Fibroblast of peridontal ligament (primary cell): Measurements from ENCODE around the gene FGFR3.

Experiments used
- DNase-seq: peaks from one replicate; pipeline ENCODE4 v3.0.0-alpha.2; 2010; ENCODE audit errors: extremely low read depth

FGFR3 gene

GRCh38 chr4:1792832-1793495, at the start of gene FGFR3:
Gene FGFR3 (plus strand): TSS chr4:1793293. CDS start chr4:1793935, 642 bp downstream.
- DNase-seq = no peak

- DNase-seq = no peak
Observed at GRCh38 chr4:1743551-1743950, 49.5 kb upstream of the FGFR3 start.

GRCh38 chr4:1743975-1744374, 49.1 kb upstream of the FGFR3 start:
- no peak for DNase-seq

- no peak for DNase-seq
Observed at GRCh38 chr4:1744552-1744951, 48.5 kb upstream of the FGFR3 start.

- DNase-seq = no peak
Observed at GRCh38 chr4:1745165-1745564, 47.9 kb upstream of the FGFR3 start.

- no peak for DNase-seq
Observed at GRCh38 chr4:1745697-1746096, 47.4 kb upstream of the FGFR3 start.

GRCh38 chr4:1746265-1746691, 46.8 kb upstream of the FGFR3 start:
- peak; percentile 36 for DNase-seq

- DNase-seq = no peak
Observed at GRCh38 chr4:1746919-1747602, 46.0 kb upstream of the FGFR3 start.

- no peak for DNase-seq
Observed at GRCh38 chr4:1747603-1747967, 45.5 kb upstream of the FGFR3 start.

GRCh38 chr4:1748465-1748995, 44.6 kb upstream of the FGFR3 start:
- DNase-seq = peak; percentile 45

- DNase-seq = no peak
Observed at GRCh38 chr4:1749370-1749769, 43.7 kb upstream of the FGFR3 start.

- DNase-seq = no peak
Observed at GRCh38 chr4:1749826-1750225, 43.3 kb upstream of the FGFR3 start.

- DNase-seq = no peak
Observed at GRCh38 chr4:1750381-1751154, 42.5 kb upstream of the FGFR3 start.

- no peak for DNase-seq
Observed at GRCh38 chr4:1751155-1751918, 41.8 kb upstream of the FGFR3 start.

- DNase-seq = no peak
Observed at GRCh38 chr4:1751919-1752283, 41.2 kb upstream of the FGFR3 start.

GRCh38 chr4:1752284-1753041, 40.6 kb upstream of the FGFR3 start:
- no peak for DNase-seq

GRCh38 chr4:1753294-1753696, 39.8 kb upstream of the FGFR3 start:
- no peak for DNase-seq

- DNase-seq = no peak
Observed at GRCh38 chr4:1753697-1754311, 39.3 kb upstream of the FGFR3 start.

GRCh38 chr4:1754336-1754735, 38.8 kb upstream of the FGFR3 start:
- no peak for DNase-seq

GRCh38 chr4:1755297-1755696, 37.8 kb upstream of the FGFR3 start:
- DNase-seq = peak; percentile 5

GRCh38 chr4:1756079-1756478, 37.0 kb upstream of the FGFR3 start:
- DNase-seq = no peak
